Astrocyte of the spinal cord (primary cell): Measurements from ENCODE around the gene ABLIM2.

Source experiments
- DNase-seq: peaks from one replicate; pipeline ENCODE4 v3.0.0; 2011; ENCODE audit warnings: low read depth, low spot score
- H3K4me3 ChIP-seq: 2 replicates; pipeline ENCODE4 v1.5.1; 2011; ENCODE audit warnings: low read depth, mild to moderate bottlenecking, low read length, moderate library complexity
- CTCF ChIP-seq: IDR thresholded peaks from 2 replicates; pipeline ENCODE4 v1.5.1; 2012; ENCODE audit warnings: low read depth, mild to moderate bottlenecking, low read length, inconsistent platforms
- in situ Hi-C: cut with HindIII; loops from 2 replicates; pipeline ENCODE4 v1.10.0; 2017; ENCODE audit warnings: low sequenced_read_pairs

ABLIM2 gene

DNA sequence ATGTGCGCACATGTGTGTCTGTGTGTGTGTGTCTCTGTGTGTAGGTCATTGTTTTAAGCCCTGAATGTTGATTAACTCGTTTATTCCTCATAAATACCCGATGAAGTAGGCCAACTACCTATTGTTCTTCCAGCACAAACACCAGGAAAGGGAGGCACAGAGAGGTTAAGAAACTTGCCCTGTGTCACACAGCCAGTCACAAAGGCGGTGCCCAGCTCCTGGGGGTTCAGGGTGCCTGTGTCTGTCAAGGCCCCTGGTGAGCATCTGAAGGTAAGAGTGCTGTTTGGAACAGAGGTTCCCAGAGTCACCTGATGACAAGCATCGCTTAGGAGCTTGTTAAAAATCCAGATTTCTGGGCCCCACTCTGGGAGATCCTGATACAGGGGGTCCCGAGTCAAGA lies 22.5 kb upstream of the ABLIM2 start:
- DNase-seq = no peak
- H3K4me3 ChIP-seq = no peak overlapping the region
- in situ Hi-C loops = no loop called here
- no peak for TF ChIP-seq CTCF

- no peak for TF ChIP-seq CTCF
- in situ Hi-C loops = no loop called here
- DNase-seq = no peak
- no peak overlapping the region for H3K4me3 ChIP-seq
Measured at GRCh38 chr4:8180310-8181093, 21.9 kb upstream of the ABLIM2 start.

GRCh38 chr4:8179771-8180170 lies 21.2 kb upstream of the ABLIM2 start:
- no peak overlapping the region for H3K4me3 ChIP-seq
- in situ Hi-C loops = no loop called here
- no peak for TF ChIP-seq CTCF
- DNase-seq = no peak

GRCh38 chr4:8179074-8179473 lies 20.5 kb upstream of the ABLIM2 start:
- H3K4me3 ChIP-seq = no peak overlapping the region
- no peak for TF ChIP-seq CTCF
- DNase-seq = no peak
- in situ Hi-C loops = no loop called here

GRCh38 chr4:8177956-8178355 lies 19.3 kb upstream of the ABLIM2 start:
- in situ Hi-C loops = no loop called here
- no peak overlapping the region for H3K4me3 ChIP-seq
- DNase-seq = no peak
- no peak for TF ChIP-seq CTCF

GRCh38 chr4:8177552-8177951 lies 18.9 kb upstream of the ABLIM2 start:
- DNase-seq = no peak
- no peak overlapping the region for H3K4me3 ChIP-seq
- no peak for TF ChIP-seq CTCF
- in situ Hi-C loops = no loop called here
